Fibroblast of villous mesenchyme (primary cell): ENCODE measurements around the gene STXBP6. TPM values are rescaled to one million over a fixed set of nuclear protein-coding genes. Genes with fewer than 3 reads are reported as not detected.

Source experiments
- DNase-seq: peaks from one replicate; pipeline ENCODE4 v3.0.0-alpha.2; 2010; ENCODE audit warnings: low read depth
- H3K4me3 ChIP-seq: 2 replicates; pipeline ENCODE4 v1.5.1; 2011; ENCODE audit warnings: low read depth, mild to moderate bottlenecking, low read length
- CTCF ChIP-seq: IDR thresholded peaks from 2 replicates; pipeline ENCODE4 v1.5.1; 2012; ENCODE audit warnings: low read depth, mild to moderate bottlenecking, low read length; ENCODE audit not compliant: insufficient read depth
- total RNA-seq: library from RNA; depleted of rRNA; stranded (reverse); fragments of >200 nt; gene quantifications from 2 replicates; pipeline ENCODE4 v1.2.3, GENCODE V29; 2012

Gene STXBP6
- total RNA-seq, 1 donor = 4.7 TPM

GRCh38 chr14:24999157-24999556, 50.8 kb downstream of the STXBP6 start:
- H3K4me3 ChIP-seq = no peak overlapping the region
- no peak for DNase-seq
- TF ChIP-seq CTCF = no peak

GRCh38 chr14:24996930-24997725, 52.8 kb downstream of the STXBP6 start:
- TF ChIP-seq CTCF = no peak
- no peak for DNase-seq
- H3K4me3 ChIP-seq = no peak overlapping the region

GRCh38 chr14:24995016-24995415, 54.9 kb downstream of the STXBP6 start:
- no peak for DNase-seq
- no peak overlapping the region for H3K4me3 ChIP-seq
- TF ChIP-seq CTCF = no peak

- no peak overlapping the region for H3K4me3 ChIP-seq
- no peak for TF ChIP-seq CTCF
- no peak for DNase-seq
Measured at GRCh38 chr14:24993631-24994030, 56.3 kb downstream of the STXBP6 start.

- no peak for DNase-seq
- no peak overlapping the region for H3K4me3 ChIP-seq
- TF ChIP-seq CTCF = no peak
Measured at GRCh38 chr14:24992624-24993360, 57.2 kb downstream of the STXBP6 start.

- H3K4me3 ChIP-seq = no peak overlapping the region
- no peak for TF ChIP-seq CTCF
- DNase-seq = no peak
Measured at GRCh38 chr14:24991821-24992220, 58.1 kb downstream of the STXBP6 start.

- no peak for DNase-seq
- H3K4me3 ChIP-seq = no peak overlapping the region
- no peak for TF ChIP-seq CTCF
Measured at GRCh38 chr14:24991288-24991687, 58.7 kb downstream of the STXBP6 start.
